ENCODE data around the gene OBSCN. TPM values are rescaled to one million over a fixed set of nuclear protein-coding genes. Genes with fewer than 3 reads are reported as not detected.

The OBSCN gene
- total RNA-seq, 1 donor from 2014 or later: 16.9 TPM

DNA sequence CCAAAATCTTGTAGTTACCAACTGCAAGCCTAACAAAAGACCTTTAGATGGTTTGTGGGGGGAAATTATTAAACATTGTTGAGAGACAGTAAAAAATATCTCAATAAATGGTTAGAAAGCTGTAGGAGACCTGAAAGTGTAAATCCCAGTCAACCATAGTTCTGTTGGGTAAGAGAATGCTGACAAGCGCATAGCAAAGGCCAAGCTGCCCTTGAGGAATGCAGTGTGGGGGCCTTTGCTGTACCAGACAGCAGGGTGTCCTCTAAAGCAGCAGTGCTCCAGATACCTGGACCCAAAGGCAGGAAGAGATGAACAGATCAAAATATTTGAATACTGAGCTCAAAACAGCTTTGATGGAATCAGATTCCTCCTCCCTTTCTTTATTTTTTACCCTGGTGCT, 54.6 kb downstream of the OBSCN start:
- H3K9me3 Mint-ChIP-seq (ENCODE audit: unreplicated experiment): no peaks in the 10 kb centered on the region
- TF ChIP-seq, protein P1, sequence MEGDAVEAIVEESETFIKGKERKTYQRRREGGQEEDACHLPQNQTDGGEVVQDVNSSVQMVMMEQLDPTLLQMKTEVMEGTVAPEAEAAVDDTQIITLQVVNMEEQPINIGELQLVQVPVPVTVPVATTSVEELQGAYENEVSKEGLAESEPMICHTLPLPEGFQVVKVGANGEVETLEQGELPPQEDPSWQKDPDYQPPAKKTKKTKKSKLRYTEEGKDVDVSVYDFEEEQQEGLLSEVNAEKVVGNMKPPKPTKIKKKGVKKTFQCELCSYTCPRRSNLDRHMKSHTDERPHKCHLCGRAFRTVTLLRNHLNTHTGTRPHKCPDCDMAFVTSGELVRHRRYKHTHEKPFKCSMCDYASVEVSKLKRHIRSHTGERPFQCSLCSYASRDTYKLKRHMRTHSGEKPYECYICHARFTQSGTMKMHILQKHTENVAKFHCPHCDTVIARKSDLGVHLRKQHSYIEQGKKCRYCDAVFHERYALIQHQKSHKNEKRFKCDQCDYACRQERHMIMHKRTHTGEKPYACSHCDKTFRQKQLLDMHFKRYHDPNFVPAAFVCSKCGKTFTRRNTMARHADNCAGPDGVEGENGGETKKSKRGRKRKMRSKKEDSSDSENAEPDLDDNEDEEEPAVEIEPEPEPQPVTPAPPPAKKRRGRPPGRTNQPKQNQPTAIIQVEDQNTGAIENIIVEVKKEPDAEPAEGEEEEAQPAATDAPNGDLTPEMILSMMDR (IDR thresholded peaks at IDR 0.05; ENCODE audit: unreplicated experiment): no peak
- no peak for DNase-seq (ENCODE audit: low spot score)
- H3K36me3 Mint-ChIP-seq (ENCODE audit: low read depth, unreplicated experiment): peaks cover 4% of the 10 kb centered on the region
- no peak overlapping the region for H3K27ac Mint-ChIP-seq (ENCODE audit: unreplicated experiment)
- peaks cover 9% of the 10 kb centered on the region for H3K27me3 Mint-ChIP-seq (ENCODE audit: unreplicated experiment)
- H3K4me3 Mint-ChIP-seq (ENCODE audit: unreplicated experiment): no peak overlapping the region
- H3K4me1 Mint-ChIP-seq (ENCODE audit: unreplicated experiment): no peaks in the 10 kb centered on the region

- no peak for DNase-seq (ENCODE audit: low spot score)
- Mint-ChIP-seq H3K9me3 (ENCODE audit: unreplicated experiment) (no peaks in the 10 kb centered on the region), H3K36me3 (ENCODE audit: low read depth, unreplicated experiment) (peaks cover 4% of the 10 kb centered on the region), H3K27me3 (ENCODE audit: unreplicated experiment) (peaks cover 12% of the 10 kb centered on the region), H3K27ac (ENCODE audit: unreplicated experiment) (no peak overlapping the region), H3K4me1 (ENCODE audit: unreplicated experiment) (no peaks in the 10 kb centered on the region), H3K4me3 (ENCODE audit: unreplicated experiment) (no peak overlapping the region)
- TF ChIP-seq, protein P1 (IDR thresholded peaks at IDR 0.05; ENCODE audit: unreplicated experiment): no peak
These were observed 55.8 kb downstream of the OBSCN start for GRCh38 chr1:228263636-228264035.

DNA sequence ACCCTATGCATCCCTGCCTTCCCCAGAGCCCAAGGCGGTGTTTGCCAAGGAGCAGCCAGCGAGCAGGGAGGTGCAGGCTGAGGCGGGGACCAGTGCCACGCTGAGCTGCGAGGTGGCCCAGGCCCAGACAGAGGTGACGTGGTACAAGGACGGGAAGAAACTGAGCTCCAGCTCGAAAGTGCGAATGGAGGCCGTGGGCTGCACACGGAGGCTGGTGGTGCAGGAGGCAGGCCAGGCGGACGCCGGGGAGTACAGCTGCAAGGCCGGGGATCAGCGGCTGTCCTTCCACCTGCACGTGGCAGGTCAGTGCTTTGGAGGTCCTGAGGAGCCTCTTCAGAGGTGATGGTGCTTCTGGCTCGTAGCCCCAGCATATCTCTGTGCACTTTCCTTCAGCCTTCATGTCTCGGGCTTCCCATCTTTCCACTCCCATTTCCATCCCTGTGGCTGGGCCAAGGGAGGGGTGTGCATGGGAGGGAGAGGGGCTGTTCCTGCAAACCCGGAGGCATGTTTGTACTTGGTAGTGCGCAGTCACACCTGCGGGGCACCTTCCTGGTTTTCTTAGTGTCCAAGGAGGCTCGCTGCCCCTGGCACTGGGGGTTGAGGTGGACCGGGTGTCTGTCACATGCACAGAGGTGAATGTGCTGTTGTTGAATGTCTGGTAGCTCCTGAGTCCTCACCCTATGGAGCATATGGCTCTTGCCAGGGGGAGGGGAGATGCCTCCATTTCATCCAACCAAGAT, 56.4 kb downstream of the OBSCN start:
- TF ChIP-seq, protein P1 (IDR thresholded peaks at IDR 0.05; ENCODE audit: unreplicated experiment): no peak
- H3K27me3 Mint-ChIP-seq (ENCODE audit: unreplicated experiment): peaks cover 12% of the 10 kb centered on the region
- H3K27ac Mint-ChIP-seq (ENCODE audit: unreplicated experiment): no peak overlapping the region
- no peaks in the 10 kb centered on the region for H3K4me1 Mint-ChIP-seq (ENCODE audit: unreplicated experiment)
- DNase-seq (ENCODE audit: low spot score): no peak
- no peaks in the 10 kb centered on the region for H3K9me3 Mint-ChIP-seq (ENCODE audit: unreplicated experiment)
- peaks cover 4% of the 10 kb centered on the region for H3K36me3 Mint-ChIP-seq (ENCODE audit: low read depth, unreplicated experiment)
- H3K4me3 Mint-ChIP-seq (ENCODE audit: unreplicated experiment): no peak overlapping the region

- no peak overlapping the region for H3K27ac Mint-ChIP-seq (ENCODE audit: unreplicated experiment)
- no peak for DNase-seq (ENCODE audit: low spot score)
These were observed 57.3 kb downstream of the OBSCN start for GRCh38 chr1:228265167-228265566.

More at GRCh38 chr1:228265167-228265566, 57.3 kb downstream of the OBSCN start:
- Mint-ChIP-seq H3K9me3 (ENCODE audit: unreplicated experiment) (no peaks in the 10 kb centered on the region), H3K4me3 (ENCODE audit: unreplicated experiment) (no peak overlapping the region), H3K36me3 (ENCODE audit: low read depth, unreplicated experiment) (peaks cover 4% of the 10 kb centered on the region), H3K4me1 (ENCODE audit: unreplicated experiment) (peaks cover 2% of the 10 kb centered on the region), H3K27me3 (ENCODE audit: unreplicated experiment) (peaks cover 12% of the 10 kb centered on the region)
- TF ChIP-seq, protein P1 (IDR thresholded peaks at IDR 0.05; ENCODE audit: unreplicated experiment): peak; percentile 13
